ENCODE data around the gene SLC30A9. TPM values are rescaled to one million over a fixed set of nuclear protein-coding genes. Genes with fewer than 3 reads are reported as not detected.

Gene SLC30A9
- total RNA-seq, 1 donor from 2014 or later = 43.2 TPM

DNA sequence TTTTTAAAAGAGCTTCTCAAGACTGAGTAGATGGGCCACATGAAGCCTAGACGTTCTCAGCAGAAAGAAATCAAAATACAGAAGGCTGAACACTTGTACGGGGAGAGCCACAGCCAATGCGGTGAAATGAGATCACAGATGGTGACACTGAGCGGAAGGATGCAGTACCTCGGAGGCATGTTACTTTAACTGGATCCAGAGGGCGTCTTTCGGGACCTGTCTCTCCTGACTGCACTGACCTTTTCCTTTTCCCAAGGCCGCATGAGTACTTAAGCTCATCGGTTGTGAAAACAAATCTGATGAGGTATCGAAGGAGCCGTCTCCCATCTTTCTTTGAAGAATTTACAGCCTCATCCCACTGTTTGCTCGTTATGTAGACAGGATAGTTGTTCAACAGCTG lies 129.6 kb downstream of the SLC30A9 start:
- Mint-ChIP-seq H3K4me3 (no peak overlapping the region), H3K4me1 (ENCODE audit: low read depth) (no peaks in the 10 kb centered on the region), H3K27ac (no peak overlapping the region), H3K27me3 (ENCODE audit: insufficient read depth) (peaks cover 4% of the 10 kb centered on the region), H3K9me3 (no peaks in the 10 kb centered on the region), H3K36me3 (ENCODE audit: low read depth) (no peaks in the 10 kb centered on the region)
- intact Hi-C loops (cut with micrococcal nuclease) = no loop called here
- no peak for DNase-seq (ENCODE audit: low spot score)

DNA sequence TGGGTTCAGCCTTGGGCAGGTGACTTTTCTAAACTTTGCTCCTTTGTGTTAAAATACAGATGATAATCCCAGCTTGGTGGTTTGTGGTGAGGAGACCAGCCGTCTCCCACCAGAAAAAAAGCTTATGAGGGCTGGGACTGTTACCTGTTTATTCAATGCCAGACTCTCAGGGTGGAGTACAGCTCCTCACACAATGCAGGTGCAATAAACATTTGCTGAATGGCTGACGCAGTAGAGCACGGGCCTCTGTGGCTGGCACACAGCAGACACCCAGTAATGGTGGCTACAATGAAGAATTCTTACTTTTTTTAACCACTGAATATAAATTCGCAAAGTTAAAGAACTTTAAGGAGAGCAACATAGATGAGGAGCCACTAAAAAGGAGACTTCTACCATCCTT lies 131.9 kb downstream of the SLC30A9 start:
- no peak overlapping the region for H3K4me3 Mint-ChIP-seq
- intact Hi-C loops (cut with micrococcal nuclease) = no loop called here
- H3K27ac Mint-ChIP-seq = no peak overlapping the region
- H3K9me3 Mint-ChIP-seq = no peaks in the 10 kb centered on the region
- no peaks in the 10 kb centered on the region for H3K4me1 Mint-ChIP-seq (ENCODE audit: low read depth)
- no peaks in the 10 kb centered on the region for H3K36me3 Mint-ChIP-seq (ENCODE audit: low read depth)
- H3K27me3 Mint-ChIP-seq (ENCODE audit: insufficient read depth) = peaks cover 5% of the 10 kb centered on the region
- DNase-seq (ENCODE audit: low spot score) = no peak

DNA sequence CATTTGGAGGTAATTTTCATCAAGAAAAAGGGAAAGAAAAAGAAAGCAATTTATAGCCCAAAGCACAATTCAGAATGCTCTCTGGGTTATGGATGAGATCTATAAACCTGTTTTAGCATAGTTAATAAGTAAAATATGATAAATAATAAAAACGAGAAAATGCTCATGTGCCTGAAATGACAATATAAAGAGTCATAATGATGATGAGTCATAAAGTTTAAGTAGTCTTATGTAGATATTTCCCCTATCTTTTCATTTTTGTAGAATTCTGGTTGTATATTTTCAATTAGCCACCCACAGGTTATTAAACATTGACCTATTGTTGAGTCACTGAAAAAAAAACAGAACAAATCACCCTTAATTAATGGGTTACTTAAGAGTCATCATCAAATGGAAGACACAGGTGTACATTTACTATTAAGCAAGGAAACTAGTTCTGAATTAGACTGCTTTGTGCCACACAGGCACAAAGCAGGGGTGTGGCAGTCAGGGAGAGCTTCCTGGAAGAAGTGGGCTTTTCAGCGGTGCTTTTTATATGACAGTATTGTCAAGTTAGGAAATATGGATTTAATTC lies 132.8 kb downstream of the SLC30A9 start:
- no peak overlapping the region for H3K4me3 Mint-ChIP-seq

DNA sequence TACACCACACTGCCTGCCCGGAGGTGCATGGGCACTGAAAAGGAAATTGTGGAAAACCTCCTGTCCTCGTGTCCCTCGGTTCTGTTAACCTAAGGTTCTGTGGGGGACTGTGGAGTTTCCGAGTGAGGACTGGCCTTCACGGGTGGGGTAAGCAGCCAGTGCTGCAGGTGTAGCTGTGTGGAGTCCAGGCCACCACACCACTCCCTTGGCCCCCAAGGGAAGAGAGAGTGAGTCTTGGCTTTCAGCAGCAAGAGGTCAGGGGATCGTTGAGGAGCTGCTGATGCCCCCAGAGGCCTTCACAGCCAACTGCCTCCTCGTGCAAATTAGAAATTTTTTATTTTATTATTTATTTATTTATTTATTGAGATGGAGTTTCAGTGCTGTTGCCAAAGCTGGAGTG lies 141.8 kb downstream of the SLC30A9 start:
- Mint-ChIP-seq H3K36me3 (ENCODE audit: low read depth) (no peaks in the 10 kb centered on the region), H3K9me3 (no peaks in the 10 kb centered on the region), H3K27ac (no peak overlapping the region), H3K27me3 (ENCODE audit: insufficient read depth) (peaks cover 2% of the 10 kb centered on the region), H3K4me1 (ENCODE audit: low read depth) (no peaks in the 10 kb centered on the region), H3K4me3 (no peak overlapping the region)
- intact Hi-C loops (cut with micrococcal nuclease) = no loop called here
- no peak for DNase-seq (ENCODE audit: low spot score)

More for the DNA sequence above, 132.8 kb downstream of the SLC30A9 start:
- intact Hi-C loops (cut with micrococcal nuclease) = no loop called here
- Mint-ChIP-seq H3K27ac (no peak overlapping the region), H3K27me3 (ENCODE audit: insufficient read depth) (peaks cover 3% of the 10 kb centered on the region), H3K36me3 (ENCODE audit: low read depth) (no peaks in the 10 kb centered on the region), H3K9me3 (no peaks in the 10 kb centered on the region), H3K4me1 (ENCODE audit: low read depth) (no peaks in the 10 kb centered on the region)
- DNase-seq (ENCODE audit: low spot score) = no peak

DNA sequence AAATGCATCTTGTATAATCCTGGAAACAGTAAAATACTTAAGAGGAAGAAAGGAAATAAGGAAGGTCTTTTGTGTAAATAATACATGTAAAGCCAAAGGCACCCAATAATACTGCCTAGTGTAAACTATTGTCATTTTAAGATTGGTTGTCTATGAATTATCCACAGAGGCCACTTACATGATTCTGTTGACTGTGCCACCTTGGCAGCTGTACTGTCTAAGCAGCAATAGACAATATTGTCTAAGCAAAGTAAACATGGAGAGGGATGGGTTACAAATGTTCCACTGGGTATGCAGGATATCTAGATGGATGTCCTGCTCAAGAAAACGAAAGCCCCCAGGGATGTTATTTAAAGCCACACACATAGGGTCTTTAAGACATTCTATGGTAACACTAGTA lies 142.7 kb downstream of the SLC30A9 start:
- intact Hi-C loops (cut with micrococcal nuclease) = no loop called here
- H3K4me3 Mint-ChIP-seq = no peak overlapping the region

DNA sequence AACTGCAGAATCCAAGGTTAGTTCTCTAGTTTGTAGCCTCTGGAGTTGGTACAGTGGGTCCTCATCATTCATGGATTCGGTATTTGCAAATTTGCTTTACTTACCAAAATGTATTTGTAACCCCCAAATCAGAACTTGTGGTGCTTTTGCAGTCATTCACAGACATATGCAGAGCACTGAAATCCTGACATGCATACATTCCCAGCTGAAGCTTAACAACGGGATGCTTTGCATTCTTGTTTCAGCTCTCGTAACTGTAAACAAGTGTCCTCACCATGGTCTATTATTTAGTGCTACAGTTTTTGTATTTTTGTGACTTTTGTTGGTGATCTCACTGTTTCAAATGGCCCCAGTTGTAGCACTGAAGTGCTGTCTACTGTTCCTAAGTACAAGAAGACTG lies 146.0 kb downstream of the SLC30A9 start:
- no peaks in the 10 kb centered on the region for H3K9me3 Mint-ChIP-seq

More for the DNA sequence above, 142.7 kb downstream of the SLC30A9 start:
- peaks cover 2% of the 10 kb centered on the region for H3K27me3 Mint-ChIP-seq (ENCODE audit: insufficient read depth)
- no peak overlapping the region for H3K27ac Mint-ChIP-seq
- no peaks in the 10 kb centered on the region for H3K36me3 Mint-ChIP-seq (ENCODE audit: low read depth)
- H3K4me1 Mint-ChIP-seq (ENCODE audit: low read depth) = no peaks in the 10 kb centered on the region
- DNase-seq (ENCODE audit: low spot score) = no peak
- H3K9me3 Mint-ChIP-seq = no peaks in the 10 kb centered on the region

More for the DNA sequence above, 146.0 kb downstream of the SLC30A9 start:
- no peak overlapping the region for H3K27ac Mint-ChIP-seq
- peaks cover 3% of the 10 kb centered on the region for H3K27me3 Mint-ChIP-seq (ENCODE audit: insufficient read depth)
- no peak for DNase-seq (ENCODE audit: low spot score)
- intact Hi-C loops (cut with micrococcal nuclease) = no loop called here
- no peak overlapping the region for H3K4me3 Mint-ChIP-seq
- H3K36me3 Mint-ChIP-seq (ENCODE audit: low read depth) = no peaks in the 10 kb centered on the region
- H3K4me1 Mint-ChIP-seq (ENCODE audit: low read depth) = no peaks in the 10 kb centered on the region

Other genes starting within 250 kb of the SLC30A9 start
- gene PHOX2B, start 241.8 kb upstream of the SLC30A9 start, total RNA-seq = not detected in 2 replicates
- 97.8 and 106 TPM in 2 replicates for gene TMEM33, start 55.1 kb upstream of the SLC30A9 start, total RNA-seq
- 0.20 and 0.31 TPM in 2 replicates for gene DCAF4L1, start 8.8 kb upstream of the SLC30A9 start, total RNA-seq
- gene BEND4, start 162.1 kb downstream of the SLC30A9 start, total RNA-seq = 0.20 and 0.47 TPM in 2 replicates